GM21737 (cell line): ENCODE results near the gene FKBP1A.

ENCODE experiments used
- ATAC-seq: cut with Tn5 transposase; IDR thresholded peaks from one replicate; pipeline ENCODE4 v1.9.1; 2021; ENCODE audit warnings: mild to moderate bottlenecking, moderate library complexity; ENCODE audit not compliant: unreplicated experiment

The FKBP1A gene

GRCh38 chr20:1322511-1323245 lies 70.2 kb downstream of the FKBP1A start:
- no peak for ATAC-seq

DNA sequence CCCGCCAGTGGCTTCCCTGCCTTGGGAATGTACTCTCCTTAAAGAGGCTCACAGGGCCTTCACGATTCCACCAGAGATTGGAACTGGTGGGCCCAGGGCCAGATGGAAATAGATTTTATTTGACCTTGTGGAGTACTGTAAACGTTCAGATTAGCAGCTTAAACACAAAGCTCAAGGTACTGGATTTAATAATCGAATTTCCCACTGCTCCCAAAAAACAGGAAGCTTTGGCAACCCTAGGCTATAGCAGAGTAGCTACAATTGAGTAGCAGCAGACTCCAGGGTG lies 71.3 kb downstream of the FKBP1A start:
- ATAC-seq, result no peak

- ATAC-seq, result no peak
Measured at GRCh38 chr20:1320902-1321653, 71.8 kb downstream of the FKBP1A start.

DNA sequence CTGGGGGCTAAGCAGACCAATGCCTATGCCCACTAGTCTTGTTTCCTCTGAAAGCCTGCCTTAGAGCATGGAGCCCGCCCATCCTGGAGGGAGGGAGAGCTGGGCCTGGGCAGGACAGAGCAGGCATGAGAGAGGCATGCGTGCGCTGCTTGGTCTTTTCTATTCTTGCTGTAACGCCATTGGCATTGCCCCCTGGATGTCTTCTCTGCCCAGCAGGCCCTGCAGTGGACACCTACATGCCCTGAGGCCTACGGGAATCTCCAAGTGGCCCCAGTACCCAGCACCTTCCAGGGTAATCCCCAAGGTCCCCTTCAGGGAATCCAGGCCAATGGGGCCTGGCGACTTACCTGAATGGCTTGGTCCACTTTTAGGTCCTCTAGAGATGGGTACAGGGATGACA lies 72.8 kb downstream of the FKBP1A start:
- no peak for ATAC-seq

DNA sequence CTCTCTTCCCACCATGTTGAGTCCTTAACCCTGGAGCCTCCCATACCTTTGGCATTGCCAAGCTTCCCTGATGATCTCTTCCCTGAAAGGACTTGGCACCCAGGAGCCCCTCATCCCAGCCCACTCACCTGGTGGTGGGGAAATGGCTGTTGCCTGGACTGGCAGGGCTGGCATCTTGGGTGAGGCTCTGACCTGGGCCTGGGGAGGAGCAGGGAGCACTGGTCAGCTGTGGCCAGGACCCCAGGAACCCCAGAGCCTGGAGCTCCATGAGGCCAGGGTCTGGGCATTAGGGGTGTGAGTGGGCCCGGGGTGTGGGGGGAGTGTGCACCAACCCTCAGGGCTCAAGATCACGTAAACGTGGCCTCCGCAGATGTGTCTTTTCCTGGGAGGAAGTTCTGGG lies 73.4 kb downstream of the FKBP1A start:
- no peak for ATAC-seq

DNA sequence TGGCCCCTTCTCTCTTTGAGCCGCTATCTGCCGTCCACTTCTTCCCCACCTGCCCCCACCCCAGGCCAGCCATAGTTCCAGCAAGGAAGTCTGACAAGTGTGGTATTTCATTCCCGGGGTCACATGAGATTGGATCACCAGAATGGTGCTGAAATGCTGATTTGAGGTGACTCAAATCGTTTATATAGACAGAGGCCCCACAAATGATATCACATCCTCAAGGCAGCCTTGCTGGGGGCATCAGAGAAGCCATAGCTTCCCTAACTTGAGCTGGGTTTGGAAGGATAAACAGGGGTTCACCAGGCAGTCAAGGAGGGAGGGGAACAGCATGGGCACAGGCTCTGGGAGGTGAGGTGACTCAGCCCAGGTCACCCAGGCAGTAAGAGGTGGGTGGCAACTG lies 73.8 kb downstream of the FKBP1A start:
- no peak for ATAC-seq
